Measurements from ENCODE around the gene NR3C1.

Gene NR3C1

DNA sequence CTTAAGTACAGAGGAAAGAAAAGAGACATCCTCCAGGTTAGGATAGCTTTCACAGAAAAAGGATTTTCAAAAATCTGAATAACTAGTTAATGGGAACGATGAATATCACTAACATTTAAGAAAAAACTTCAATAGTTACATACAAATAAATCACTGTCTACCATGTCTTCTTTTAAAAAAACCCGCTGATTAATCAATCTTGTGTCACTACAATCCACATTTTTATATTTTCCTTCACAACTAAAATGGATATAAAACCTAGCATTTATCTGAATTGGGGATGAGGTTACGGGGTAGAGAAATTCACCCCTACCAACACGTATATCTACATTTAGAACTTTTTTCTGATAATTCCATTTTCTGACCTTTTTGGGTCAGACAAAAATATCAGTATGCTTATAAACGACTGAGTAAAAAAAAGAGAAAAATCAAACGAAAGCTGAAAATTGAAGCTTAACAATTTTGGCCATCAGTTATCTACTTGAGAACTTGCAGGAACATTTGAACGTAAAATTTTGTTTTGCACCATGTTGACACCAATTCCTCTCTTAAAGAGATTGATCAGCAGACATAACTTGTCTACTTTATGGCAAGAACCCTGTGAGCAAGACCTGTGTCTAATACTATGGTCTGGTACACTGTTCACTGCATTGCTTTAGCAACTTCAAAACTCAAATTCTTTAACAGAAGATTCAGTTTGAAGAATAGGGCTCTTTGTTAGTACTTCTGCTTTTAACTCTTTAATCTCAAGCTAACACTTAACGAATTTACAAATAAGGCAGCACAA is 4.8 kb downstream of the NR3C1 start:
- Histone ChIP-seq H3K27me3 (replicated peaks in 2 of 5; ENCODE audit: control insufficient read depth in 4 of 5, insufficient read depth in 5 of 5, low read length in 4 of 5) (no peaks in the 10 kb centered on the region), H3K4me1 (ENCODE audit: control extremely low read depth in 1 of 4, control insufficient read depth in 4 of 4, insufficient read depth in 4 of 4, low read length in 3 of 4) (peaks cover 23 to 66% (median 34%) of the 10 kb centered on the region in 4 experiments), H3K36me3 (ENCODE audit: control insufficient read depth in 4 of 4, insufficient read depth in 4 of 4, low read length in 3 of 4) (peaks cover 5 to 16% (median 12%) of the 10 kb centered on the region in 4 experiments), H3K27ac (ENCODE audit: insufficient read depth in 1 of 2, low read depth in 1 of 2, low read length in 2 of 2, poor library complexity in 1 of 2, severe bottlenecking in 2 of 2) (peak overlapping the region in 1 of 2 experiments; percentile 14), H3K9me3 (ENCODE audit: control extremely low read depth in 1 of 5, control insufficient read depth in 4 of 5, insufficient read depth in 2 of 5, low read depth in 1 of 5, low read length in 4 of 5) (no peaks in the 10 kb centered on the region), H3K4me3 (ENCODE audit: control insufficient read depth in 1 of 7, extremely low read depth in 1 of 7, insufficient read depth in 4 of 7, low read depth in 2 of 7, low read length in 6 of 7) (peak overlapping the region in 6 of 7 experiments; percentile 19 to 74 (median 44))
- WGBS (ENCODE audit: insufficient coverage): 83% methylated on average over 3 of the region's 8 CpGs
- DNase-seq: peak in 1 of 3 donors; percentile 10
- CTCF ChIA-PET: no interaction called here
- POLR2A ChIA-PET: no interaction called here

DNA sequence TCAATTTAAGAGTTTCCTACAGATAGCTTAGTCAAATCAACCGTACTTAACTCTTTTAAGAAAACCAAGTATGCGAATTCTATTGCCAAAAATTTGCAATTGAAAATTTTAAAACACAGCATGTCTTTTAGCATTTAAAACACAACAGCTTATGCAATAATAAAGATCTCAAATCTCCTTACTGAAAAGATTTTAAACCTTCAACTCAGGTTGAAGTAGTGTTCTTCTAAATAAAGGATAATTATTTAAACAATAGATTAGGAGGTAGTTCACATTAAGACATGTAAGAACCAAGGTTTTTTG is 5.5 kb downstream of the NR3C1 start:
- Histone ChIP-seq H3K4me3 (ENCODE audit: control insufficient read depth in 1 of 7, extremely low read depth in 1 of 7, insufficient read depth in 4 of 7, low read depth in 2 of 7, low read length in 6 of 7) (peak overlapping the region in 3 of 7 experiments; percentile 56 to 74 (median 71)), H3K27ac (ENCODE audit: insufficient read depth in 1 of 2, low read depth in 1 of 2, low read length in 2 of 2, poor library complexity in 1 of 2, severe bottlenecking in 2 of 2) (no peak overlapping the region), H3K9me3 (ENCODE audit: control extremely low read depth in 1 of 5, control insufficient read depth in 4 of 5, insufficient read depth in 2 of 5, low read depth in 1 of 5, low read length in 4 of 5) (no peaks in the 10 kb centered on the region), H3K36me3 (ENCODE audit: control insufficient read depth in 4 of 4, insufficient read depth in 4 of 4, low read length in 3 of 4) (peaks cover 5 to 16% (median 12%) of the 10 kb centered on the region in 4 experiments), H3K27me3 (replicated peaks in 2 of 5; ENCODE audit: control insufficient read depth in 4 of 5, insufficient read depth in 5 of 5, low read length in 4 of 5) (no peaks in the 10 kb centered on the region), H3K4me1 (ENCODE audit: control extremely low read depth in 1 of 4, control insufficient read depth in 4 of 4, insufficient read depth in 4 of 4, low read length in 3 of 4) (peaks cover 23 to 66% (median 34%) of the 10 kb centered on the region in 4 experiments)
- CTCF ChIA-PET: no interaction called here
- DNase-seq: no peak
- 100% methylated on average over 2 of the region's 2 CpGs for WGBS (ENCODE audit: insufficient coverage)
- POLR2A ChIA-PET: no interaction called here

- ChIA-PET POLR2A (no interaction called here), CTCF (interaction anchor here (1.2 to 1.3 kb wide), 2 partner anchors 9 to 395 kb away, joined by 3 read pairs; no protein-coding TSS in a partner anchor)
- no CpG with 5 or more reads among the region's 2 CpGs for WGBS (ENCODE audit: insufficient coverage)
Observed at GRCh38 chr5:143397302-143398052, 6.0 kb downstream of the NR3C1 start.

DNA sequence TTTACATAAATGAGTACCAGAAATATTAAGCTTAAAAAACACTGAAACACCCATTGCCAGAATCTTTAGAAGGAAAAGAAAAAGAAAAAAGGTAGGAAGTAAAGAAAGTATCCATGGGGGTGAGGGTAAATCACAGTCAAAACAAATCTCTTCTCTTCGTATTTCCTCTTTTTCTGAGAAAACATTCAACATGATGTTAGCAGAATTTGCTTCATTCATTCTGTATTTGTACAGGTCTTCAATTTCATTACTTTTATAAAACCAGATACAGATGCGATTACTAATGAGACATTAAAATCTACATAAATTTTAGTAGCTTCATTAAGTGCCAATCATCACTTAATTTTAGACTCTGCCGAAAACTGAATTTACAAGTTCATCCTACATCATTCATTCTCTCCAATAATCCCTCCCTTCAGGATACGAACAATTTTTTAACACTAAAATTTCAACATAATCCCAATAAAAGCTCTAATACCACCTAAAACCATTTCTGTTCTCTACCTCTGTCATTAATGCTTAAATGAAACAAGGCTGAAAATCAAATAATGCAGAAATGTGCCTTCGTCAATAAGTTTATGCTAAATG is 7.0 kb downstream of the NR3C1 start:
- Histone ChIP-seq H3K4me3 (ENCODE audit: control insufficient read depth in 1 of 7, extremely low read depth in 1 of 7, insufficient read depth in 4 of 7, low read depth in 2 of 7, low read length in 6 of 7) (no peak overlapping the region), H3K4me1 (ENCODE audit: control extremely low read depth in 1 of 4, control insufficient read depth in 4 of 4, insufficient read depth in 4 of 4, low read length in 3 of 4) (peaks cover 23 to 59% (median 29%) of the 10 kb centered on the region in 4 experiments), H3K27ac (ENCODE audit: insufficient read depth in 1 of 2, low read depth in 1 of 2, low read length in 2 of 2, poor library complexity in 1 of 2, severe bottlenecking in 2 of 2) (no peak overlapping the region), H3K27me3 (replicated peaks in 2 of 5; ENCODE audit: control insufficient read depth in 4 of 5, insufficient read depth in 5 of 5, low read length in 4 of 5) (no peaks in the 10 kb centered on the region), H3K36me3 (ENCODE audit: control insufficient read depth in 4 of 4, insufficient read depth in 4 of 4, low read length in 3 of 4) (peaks cover 5 to 16% (median 12%) of the 10 kb centered on the region in 4 experiments), H3K9me3 (ENCODE audit: control extremely low read depth in 1 of 5, control insufficient read depth in 4 of 5, insufficient read depth in 2 of 5, low read depth in 1 of 5, low read length in 4 of 5) (no peaks in the 10 kb centered on the region)
- WGBS (ENCODE audit: insufficient coverage): 100% methylated on average over 3 of the region's 5 CpGs
- DNase-seq: peak in 2 of 3 donors; percentile 11 to 16
- CTCF ChIA-PET: interaction anchor here (1.2 to 1.3 kb wide), 2 partner anchors 8 to 394 kb away, joined by 3 read pairs; no protein-coding TSS in a partner anchor
- POLR2A ChIA-PET: no interaction called here

More at GRCh38 chr5:143397302-143398052, 6.0 kb downstream of the NR3C1 start:
- DNase-seq: no peak
- Histone ChIP-seq H3K9me3 (ENCODE audit: control extremely low read depth in 1 of 5, control insufficient read depth in 4 of 5, insufficient read depth in 2 of 5, low read depth in 1 of 5, low read length in 4 of 5) (no peaks in the 10 kb centered on the region), H3K27me3 (replicated peaks in 2 of 5; ENCODE audit: control insufficient read depth in 4 of 5, insufficient read depth in 5 of 5, low read length in 4 of 5) (no peaks in the 10 kb centered on the region), H3K4me3 (ENCODE audit: control insufficient read depth in 1 of 7, extremely low read depth in 1 of 7, insufficient read depth in 4 of 7, low read depth in 2 of 7, low read length in 6 of 7) (peak overlapping the region in 4 of 7 experiments; percentile 5 to 74 (median 54)), H3K36me3 (ENCODE audit: control insufficient read depth in 4 of 4, insufficient read depth in 4 of 4, low read length in 3 of 4) (peaks cover 5 to 16% (median 12%) of the 10 kb centered on the region in 4 experiments), H3K27ac (ENCODE audit: insufficient read depth in 1 of 2, low read depth in 1 of 2, low read length in 2 of 2, poor library complexity in 1 of 2, severe bottlenecking in 2 of 2) (no peak overlapping the region), H3K4me1 (ENCODE audit: control extremely low read depth in 1 of 4, control insufficient read depth in 4 of 4, insufficient read depth in 4 of 4, low read length in 3 of 4) (peaks cover 23 to 66% (median 34%) of the 10 kb centered on the region in 4 experiments)

- CTCF ChIA-PET: no interaction called here
- no peak overlapping the region for H3K27ac ChIP-seq (ENCODE audit: insufficient read depth in 1 of 2, low read depth in 1 of 2, low read length in 2 of 2, poor library complexity in 1 of 2, severe bottlenecking in 2 of 2)
- H3K36me3 ChIP-seq (ENCODE audit: control insufficient read depth in 4 of 4, insufficient read depth in 4 of 4, low read length in 3 of 4): peaks cover 5 to 15% (median 12%) of the 10 kb centered on the region in 4 experiments
- POLR2A ChIA-PET: no interaction called here
- peaks cover 17 to 52% (median 23%) of the 10 kb centered on the region in 4 experiments for H3K4me1 ChIP-seq (ENCODE audit: control extremely low read depth in 1 of 4, control insufficient read depth in 4 of 4, insufficient read depth in 4 of 4, low read length in 3 of 4)
- WGBS (ENCODE audit: insufficient coverage): no CpG with 5 or more reads among the region's 2 CpGs
- no peaks in the 10 kb centered on the region for H3K27me3 ChIP-seq (replicated peaks in 2 of 5; ENCODE audit: control insufficient read depth in 4 of 5, insufficient read depth in 5 of 5, low read length in 4 of 5)
- no peak for DNase-seq
- no peaks in the 10 kb centered on the region for H3K9me3 ChIP-seq (ENCODE audit: control extremely low read depth in 1 of 5, control insufficient read depth in 4 of 5, insufficient read depth in 2 of 5, low read depth in 1 of 5, low read length in 4 of 5)
- H3K4me3 ChIP-seq (ENCODE audit: control insufficient read depth in 1 of 7, extremely low read depth in 1 of 7, insufficient read depth in 4 of 7, low read depth in 2 of 7, low read length in 6 of 7): peak overlapping the region in 2 of 7 experiments; percentile 17 to 28
Observed at GRCh38 chr5:143395638-143396352, 7.7 kb downstream of the NR3C1 start.

DNA sequence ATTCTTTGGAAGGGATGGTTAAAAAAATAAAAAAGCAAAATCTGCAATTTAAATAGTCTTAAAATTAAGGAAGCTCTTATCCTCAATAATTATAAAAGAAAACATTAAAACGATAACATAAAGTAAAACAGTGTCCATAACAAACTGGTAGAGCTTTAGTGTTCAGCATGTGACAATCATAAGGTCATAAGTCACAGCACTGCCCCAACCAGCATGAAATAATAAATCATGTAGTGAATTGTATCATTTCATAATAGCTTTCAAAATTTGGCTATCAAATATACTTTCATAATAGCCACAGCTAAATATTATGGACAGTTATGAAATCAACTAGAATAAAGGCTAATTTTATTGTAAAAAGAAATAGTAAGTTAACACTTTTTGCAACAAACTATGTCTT is 10.0 kb downstream of the NR3C1 start:
- H3K4me1 ChIP-seq (ENCODE audit: control extremely low read depth in 1 of 4, control insufficient read depth in 4 of 4, insufficient read depth in 4 of 4, low read length in 3 of 4): peaks cover 2 to 30% (median 6%) of the 10 kb centered on the region in 4 experiments
- no CpG with 5 or more reads among the region's 1 CpG for WGBS (ENCODE audit: insufficient coverage)
- no peaks in the 10 kb centered on the region for H3K27me3 ChIP-seq (replicated peaks in 2 of 5; ENCODE audit: control insufficient read depth in 4 of 5, insufficient read depth in 5 of 5, low read length in 4 of 5)
- peaks cover 0 to 6% (median 2%) of the 10 kb centered on the region in 4 experiments for H3K36me3 ChIP-seq (ENCODE audit: control insufficient read depth in 4 of 4, insufficient read depth in 4 of 4, low read length in 3 of 4)
- H3K27ac ChIP-seq (ENCODE audit: insufficient read depth in 1 of 2, low read depth in 1 of 2, low read length in 2 of 2, poor library complexity in 1 of 2, severe bottlenecking in 2 of 2): no peak overlapping the region
- ChIA-PET CTCF (interaction anchor here (0.7 to 1.2 kb wide), 4 partner anchors 33 to 148 kb away, joined by 3 to 5 read pairs (median 3); no protein-coding TSS in a partner anchor), POLR2A (no interaction called here)
- no peak for DNase-seq
- no peak overlapping the region for H3K4me3 ChIP-seq (ENCODE audit: control insufficient read depth in 1 of 7, extremely low read depth in 1 of 7, insufficient read depth in 4 of 7, low read depth in 2 of 7, low read length in 6 of 7)
- no peaks in the 10 kb centered on the region for H3K9me3 ChIP-seq (ENCODE audit: control extremely low read depth in 1 of 5, control insufficient read depth in 4 of 5, insufficient read depth in 2 of 5, low read depth in 1 of 5, low read length in 4 of 5)
